Hematopoietic multipotent progenitor cell treated with erythropoietin and hydrocortisone succinate and interleukin-3 and kit ligand, for 15 days (in vitro differentiated cells): ENCODE data around the gene HTR4.
"Not testable (repeated sequence)": the region's sequence is repeated elsewhere in the genome, so short reads cannot be mapped to it uniquely, and the experiment has no call there.

Source experiments
- DNase-seq: peaks from one replicate; pipeline ENCODE4 v3.0.0-alpha.2; 2015; ENCODE audit warnings: low spot score

HTR4 gene

GRCh38 chr5:148532969-148533670 lies 121.2 kb downstream of the HTR4 start:
- no peak for DNase-seq

GRCh38 chr5:148529450-148529849 lies 124.9 kb downstream of the HTR4 start:
- DNase-seq: not testable (repeated sequence)

- DNase-seq: no peak
Observed at GRCh38 chr5:148524721-148525120, 129.6 kb downstream of the HTR4 start.

GRCh38 chr5:148523139-148523538 lies 131.2 kb downstream of the HTR4 start:
- no peak for DNase-seq

GRCh38 chr5:148515460-148515859 lies 138.9 kb downstream of the HTR4 start:
- no peak for DNase-seq

GRCh38 chr5:148514344-148514743 lies 140.0 kb downstream of the HTR4 start:
- no peak for DNase-seq

GRCh38 chr5:148512498-148512897 lies 141.8 kb downstream of the HTR4 start:
- no peak for DNase-seq

GRCh38 chr5:148511810-148512347 lies 142.4 kb downstream of the HTR4 start:
- DNase-seq: no peak

- no peak for DNase-seq
Observed at GRCh38 chr5:148509893-148510292, 144.4 kb downstream of the HTR4 start.

- DNase-seq: no peak
Observed at GRCh38 chr5:148507648-148508047, 146.7 kb downstream of the HTR4 start.

- no peak for DNase-seq
Observed at GRCh38 chr5:148499452-148499851, 154.9 kb downstream of the HTR4 start.

GRCh38 chr5:148497757-148498156 lies 156.6 kb downstream of the HTR4 start:
- no peak for DNase-seq

- no peak for DNase-seq
Observed at GRCh38 chr5:148492351-148492750, 162.0 kb downstream of the HTR4 start.

- no peak for DNase-seq
Observed at GRCh38 chr5:148491793-148492184, 162.5 kb downstream of the HTR4 start.

- no peak for DNase-seq
Observed at GRCh38 chr5:148491015-148491792, 163.1 kb downstream of the HTR4 start.

- no peak for DNase-seq
Observed at GRCh38 chr5:148488757-148489156, 165.6 kb downstream of the HTR4 start.

- no peak for DNase-seq
Observed at GRCh38 chr5:148486456-148486855, 167.9 kb downstream of the HTR4 start.

- DNase-seq: no peak
Observed at GRCh38 chr5:148484651-148485050, 169.7 kb downstream of the HTR4 start.

- DNase-seq: no peak
Observed at GRCh38 chr5:148483750-148484149, 170.6 kb downstream of the HTR4 start.

- DNase-seq: peak; percentile 53
Observed at GRCh38 chr5:148482697-148483462, 171.4 kb downstream of the HTR4 start.

GRCh38 chr5:148482196-148482595 lies 172.1 kb downstream of the HTR4 start:
- DNase-seq: no peak

GRCh38 chr5:148477429-148477828 lies 176.9 kb downstream of the HTR4 start:
- no peak for DNase-seq

GRCh38 chr5:148476302-148476701 lies 178.0 kb downstream of the HTR4 start:
- DNase-seq: no peak
